ENCODE data around the gene FOSB.
A peak's percentile ranks its signal among the peaks of the same experiment; 100 is the strongest.

GRCh38 chr19:45469945-45470761 is 2.4 kb downstream of the FOSB start:
- TF ChIP-seq ZNF143 (CRISPR knock-in tag; IDR thresholded peaks at IDR 0.05) (no peak), SMARCA4 (IDR thresholded peaks at IDR 0.05) (no peak), SP1 (CRISPR knock-in tag; IDR thresholded peaks at IDR 0.05) (no peak), TEAD4 (IDR thresholded peaks at IDR 0.05; ENCODE audit: low read length) (no peak), TEAD4 (CRISPR knock-in tag; IDR thresholded peaks at IDR 0.05; ENCODE audit: borderline replicate concordance) (no peak), ZNF274 (IDR thresholded peaks at IDR 0.05; ENCODE audit: borderline replicate concordance, low read depth, low read length) (no peak), SRSF3 (IDR thresholded peaks at IDR 0.05; ENCODE audit: insufficient read depth, low read length) (no peak), PHF8 (IDR thresholded peaks at IDR 0.05; ENCODE audit: borderline replicate concordance, low read length) (peak; percentile 45; the same call in 1 of the 2 replicates), ZHX1 (conservative IDR thresholded peaks at IDR 0.05; ENCODE audit: low read length) (no peak), ZFX (CRISPR knock-in tag; IDR thresholded peaks at IDR 0.05) (peak; percentile 75), NFYB (IDR thresholded peaks at IDR 0.05; ENCODE audit: extremely low read depth, insufficient read length) (no peak)
